ENCODE data around the gene ENTPD2.

Gene ENTPD2

DNA sequence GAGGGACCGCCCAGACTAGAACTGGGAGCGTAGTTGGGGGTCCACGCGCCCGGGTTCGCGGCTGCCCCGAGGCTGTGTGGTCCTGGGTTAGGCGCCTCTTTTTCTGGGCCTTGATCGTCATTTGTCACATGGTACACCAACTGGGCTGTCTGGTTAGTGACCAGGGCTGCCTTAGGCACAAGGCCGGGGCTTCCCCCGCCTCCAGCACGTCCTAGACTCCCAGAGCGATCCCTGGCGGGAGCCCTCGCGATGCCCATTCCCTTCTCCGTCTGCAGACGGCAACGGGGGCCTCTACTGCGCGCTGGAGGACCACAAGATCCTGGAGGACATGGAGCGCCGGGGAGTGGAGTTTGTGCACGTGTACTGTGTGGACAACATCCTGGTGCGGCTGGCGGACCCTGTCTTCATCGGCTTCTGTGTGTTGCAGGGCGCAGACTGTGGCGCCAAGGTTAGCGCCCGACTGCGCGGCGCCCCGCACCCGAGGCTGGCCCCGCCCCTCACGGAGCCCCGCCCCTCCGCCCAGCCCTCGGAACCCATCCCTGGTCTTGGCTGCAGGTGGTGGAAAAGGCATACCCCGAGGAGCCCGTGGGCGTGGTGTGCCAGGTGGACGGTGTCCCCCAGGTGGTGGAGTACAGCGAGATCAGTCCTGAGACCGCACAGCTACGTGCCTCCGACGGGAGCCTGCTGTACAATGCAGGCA lies 25.0 kb upstream of the ENTPD2 start:
- no peak for DNase-seq

DNA sequence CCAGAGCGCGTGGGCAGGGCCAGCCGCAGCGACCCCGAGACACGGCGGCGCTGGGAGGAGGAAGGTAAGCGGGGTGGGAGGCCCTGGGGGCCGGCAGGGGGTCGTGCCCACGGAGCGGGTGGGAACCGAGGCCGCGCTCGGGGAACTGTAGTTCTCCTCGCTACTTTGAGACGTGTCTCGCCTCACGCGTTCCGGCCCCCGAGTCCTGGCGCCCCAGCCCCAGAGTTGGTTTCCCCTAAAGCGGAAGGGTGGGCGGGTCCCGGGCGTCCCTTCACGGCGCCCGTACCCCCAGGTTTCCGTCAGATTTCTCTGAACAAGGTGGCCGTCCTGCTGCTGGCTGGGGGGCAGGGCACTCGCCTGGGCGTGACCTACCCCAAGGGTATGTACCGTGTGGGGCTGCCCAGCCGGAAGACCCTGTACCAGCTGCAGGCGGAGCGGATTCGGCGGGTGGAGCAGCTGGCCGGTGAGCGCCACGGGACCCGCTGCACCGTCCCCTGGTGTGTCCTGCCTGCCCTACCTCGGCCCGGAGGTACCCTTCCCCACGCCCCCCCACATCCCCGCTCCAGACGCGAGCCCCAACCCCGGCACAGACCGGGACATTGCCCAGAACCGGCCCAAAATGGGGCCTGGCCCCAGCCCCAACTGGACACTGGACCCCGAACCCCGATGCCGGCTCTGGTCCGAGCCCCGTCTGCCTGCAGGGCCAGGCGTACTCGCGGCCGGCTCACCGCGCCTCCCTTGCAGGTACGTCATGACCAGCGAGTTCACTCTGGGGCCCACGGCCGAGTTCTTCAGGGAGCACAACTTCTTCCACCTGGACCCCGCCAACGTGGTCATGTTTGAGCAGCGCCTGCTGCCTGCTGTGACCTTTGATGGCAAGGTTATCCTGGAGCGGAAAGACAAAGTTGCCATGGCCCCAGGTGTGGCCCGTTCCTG lies 24.2 kb upstream of the ENTPD2 start:
- DNase-seq = no peak

DNA sequence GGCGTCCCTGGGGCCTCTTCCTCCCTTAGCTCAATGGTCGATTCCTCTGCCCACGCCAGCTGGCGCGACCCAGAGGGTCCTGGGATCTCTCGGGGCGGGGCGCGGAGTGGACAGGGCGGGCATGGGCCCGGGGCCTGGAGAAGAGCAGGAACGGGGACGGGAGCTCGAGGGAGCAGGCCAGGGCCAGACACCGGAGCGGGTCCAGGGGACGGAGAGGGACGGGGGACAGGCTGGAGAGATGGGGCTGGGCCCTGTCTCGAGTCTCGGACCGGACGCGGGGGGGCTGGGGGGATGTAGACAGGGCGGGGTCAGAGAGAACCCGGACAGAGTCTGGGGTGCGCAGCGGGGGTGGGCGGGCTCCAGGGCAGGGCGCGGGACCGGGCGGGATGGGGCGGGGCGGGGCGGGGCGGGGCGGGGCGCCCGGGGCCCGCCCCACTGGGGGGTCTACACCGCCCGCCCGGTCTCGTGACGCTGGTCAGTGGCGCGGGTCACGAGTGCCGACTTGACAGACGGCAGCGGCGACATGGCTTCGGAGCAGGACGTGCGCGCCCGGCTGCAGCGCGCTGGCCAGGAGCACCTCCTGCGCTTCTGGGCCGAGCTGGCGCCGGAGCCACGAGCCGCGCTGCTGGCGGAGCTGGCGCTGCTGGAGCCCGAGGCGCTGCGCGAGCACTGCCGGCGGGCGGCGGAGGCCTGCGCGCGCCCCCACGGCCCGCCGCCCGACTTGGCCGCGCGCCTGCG lies 23.3 kb upstream of the ENTPD2 start, which contains the start of gene UAP1L1:
UAP1L1 (plus strand) TSS at position 508 of the 738 bp plus-strand sequence; CDS start at position 524, 16 bp downstream.
- no peak for DNase-seq

DNA sequence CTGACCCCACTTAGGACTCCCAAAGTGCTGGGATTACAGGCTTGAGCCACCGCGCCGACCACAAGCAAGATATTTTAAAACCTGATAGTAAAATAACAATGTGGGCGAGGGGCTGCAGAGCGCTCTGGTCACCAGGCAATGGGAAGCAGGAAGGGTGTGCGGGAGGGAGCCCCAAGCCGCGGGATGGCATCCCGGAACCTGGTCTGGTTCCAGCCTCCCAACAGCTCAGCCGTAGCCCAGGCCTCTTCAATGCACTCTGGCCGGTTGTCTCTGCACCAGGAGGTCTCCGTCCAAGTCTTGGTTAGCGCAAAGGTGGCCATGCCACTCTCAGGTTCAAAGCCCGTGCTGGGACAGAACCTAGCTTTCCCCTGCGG lies 22.8 kb upstream of the ENTPD2 start:
- DNase-seq = no peak

DNA sequence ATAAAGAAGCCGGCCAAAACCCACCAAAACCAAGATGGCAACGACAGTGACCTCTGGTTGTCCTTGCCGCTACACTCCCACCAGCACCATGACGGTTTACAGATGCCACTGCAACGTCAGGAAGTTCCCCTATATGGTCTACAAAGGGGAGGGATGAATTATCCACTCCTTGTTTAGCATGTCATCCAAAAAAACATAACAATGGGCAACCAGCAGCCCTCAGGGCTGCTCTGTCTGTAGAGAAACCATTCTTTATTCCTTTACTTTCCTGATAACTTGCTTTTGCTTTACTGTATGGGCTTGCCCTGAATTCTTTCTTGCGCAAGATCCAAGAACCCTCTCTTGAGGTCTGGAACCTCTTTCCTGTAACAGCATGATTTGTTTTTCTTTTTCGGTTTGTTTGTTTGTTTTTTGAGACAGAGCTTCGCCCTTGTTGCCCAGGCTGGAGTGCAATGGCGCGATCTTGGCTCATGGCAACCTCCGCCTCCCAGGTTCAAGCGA lies 21.5 kb upstream of the ENTPD2 start:
- DNase-seq = no peak

DNA sequence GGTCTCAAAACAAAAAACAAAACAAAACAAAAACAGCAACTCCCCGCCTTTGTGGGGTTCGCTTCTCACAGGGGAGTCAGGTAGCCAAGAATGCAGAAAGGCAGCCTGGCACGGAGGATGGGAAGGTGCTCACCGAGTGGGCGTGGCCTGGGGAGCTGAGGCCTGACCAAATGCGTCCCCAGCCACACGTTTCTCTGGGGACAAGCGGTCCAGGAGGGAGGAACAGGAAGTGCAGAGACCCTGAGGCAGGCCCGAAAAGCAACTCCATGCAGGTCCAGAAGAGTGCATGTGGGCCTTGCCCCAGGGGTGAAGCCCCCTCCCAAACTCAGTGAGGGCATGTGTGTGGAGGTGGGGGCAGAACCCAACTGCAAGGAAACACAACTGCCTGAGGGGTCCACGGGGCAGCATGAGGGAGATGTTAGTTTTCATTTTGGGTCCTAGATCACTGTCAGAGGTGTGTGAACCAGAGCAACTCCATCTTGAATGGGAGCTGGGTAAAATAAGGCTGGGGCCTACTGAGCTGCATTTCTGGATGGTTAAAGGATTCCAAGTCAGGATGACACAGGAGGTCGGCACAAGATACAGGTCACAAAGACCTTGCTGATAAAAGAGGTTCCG lies 20.9 kb upstream of the ENTPD2 start:
- DNase-seq = no peak

DNA sequence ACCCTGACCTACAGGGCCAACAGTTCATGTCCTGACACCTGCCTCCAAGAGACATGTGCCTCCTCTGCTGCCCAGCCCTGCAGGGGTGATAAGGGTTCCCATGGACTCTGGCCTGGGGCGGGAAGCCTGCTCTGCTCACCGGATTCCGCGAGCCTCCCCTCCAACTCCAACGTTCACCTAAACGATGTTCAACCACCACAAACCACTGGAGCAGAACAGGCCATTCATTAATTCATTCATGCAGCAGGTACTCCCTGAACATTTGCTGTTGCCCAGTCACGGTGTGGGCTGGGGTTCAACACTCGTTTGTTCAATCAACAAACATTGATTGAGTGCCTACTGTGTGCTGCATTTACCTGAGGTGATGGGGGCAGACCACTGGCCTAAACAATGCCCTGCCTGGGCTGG lies 20.1 kb upstream of the ENTPD2 start:
- DNase-seq = no peak

DNA sequence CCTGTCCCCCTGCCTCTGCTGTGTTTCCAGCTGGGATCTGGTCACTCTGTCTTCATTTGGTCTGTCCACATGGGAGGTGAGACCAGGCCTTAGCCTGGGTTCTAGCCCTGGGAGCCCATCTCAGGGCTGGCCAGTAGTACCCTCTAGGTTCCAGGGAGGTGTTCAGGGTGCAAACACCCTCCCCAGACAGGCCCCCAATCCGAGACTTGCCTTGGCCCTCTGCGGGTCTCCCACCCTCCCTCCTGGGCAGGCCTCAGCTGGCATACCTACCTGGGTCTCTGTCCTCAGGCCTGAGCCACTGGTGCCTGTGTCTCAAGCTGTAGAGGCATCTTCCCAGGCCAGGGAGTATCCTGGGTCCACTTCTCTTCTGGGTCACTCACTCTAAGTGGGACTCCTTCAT lies 17.4 kb upstream of the ENTPD2 start:
- no peak for DNase-seq

DNA sequence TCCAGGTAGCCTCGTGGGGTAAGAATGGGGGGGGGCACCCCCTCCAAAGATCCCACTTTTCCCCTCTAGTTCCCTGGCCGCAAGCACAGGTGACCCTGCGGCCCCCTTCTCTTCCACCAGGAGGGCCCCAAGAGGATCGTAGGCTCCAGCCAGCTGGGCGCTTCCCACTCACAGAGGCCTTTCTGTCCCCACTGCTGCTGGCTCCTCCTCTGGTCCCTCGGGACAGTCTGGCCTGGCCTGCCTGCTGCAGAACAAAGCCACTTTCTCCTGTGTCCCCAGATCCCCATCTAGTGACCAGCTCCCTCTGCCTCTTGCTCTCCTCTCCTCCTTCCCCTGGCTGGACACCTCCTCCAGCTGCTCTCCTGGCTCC lies 17.0 kb upstream of the ENTPD2 start:
- no peak for DNase-seq

DNA sequence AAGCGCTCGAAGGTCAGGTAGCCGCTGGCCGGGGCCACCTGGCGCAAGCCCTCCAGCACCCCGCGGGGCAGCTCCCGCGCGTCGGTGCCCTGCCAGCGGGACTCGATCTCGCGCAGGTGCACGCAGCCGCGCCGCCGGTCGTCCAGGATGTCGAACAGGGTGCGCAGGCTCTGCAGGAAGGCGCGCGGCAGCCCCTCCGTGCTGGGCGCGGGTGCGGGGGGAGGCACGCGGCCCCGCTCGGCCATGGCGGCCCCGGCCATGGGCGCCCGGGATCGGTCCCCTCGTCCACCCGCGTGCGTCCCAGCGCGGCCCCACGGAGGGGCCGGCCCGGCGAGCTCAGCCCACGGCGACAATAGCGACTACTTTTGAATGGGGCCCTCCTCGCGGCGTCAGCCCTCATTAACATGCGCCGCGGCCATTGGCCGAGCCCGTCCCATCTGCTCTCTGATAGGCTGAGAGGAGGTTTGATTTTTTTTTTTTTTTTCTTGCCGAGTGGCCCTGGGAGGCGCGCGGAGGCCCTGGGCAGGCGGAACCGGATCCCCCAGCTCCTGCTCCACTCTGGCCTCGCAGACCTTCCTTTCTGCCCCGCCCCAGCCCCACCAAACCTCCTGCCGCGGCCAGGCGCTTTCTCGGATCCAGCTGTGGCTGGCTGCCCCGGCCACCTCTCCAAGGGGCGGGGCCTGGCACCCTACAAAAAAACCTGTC lies 16.5 kb upstream of the ENTPD2 start, which contains the start of gene SAPCD2:
SAPCD2 (minus strand) TSS at position 357 of the 705 bp plus-strand sequence; CDS start at position 260, 97 bp downstream.
- peak; percentile 75 for DNase-seq

DNA sequence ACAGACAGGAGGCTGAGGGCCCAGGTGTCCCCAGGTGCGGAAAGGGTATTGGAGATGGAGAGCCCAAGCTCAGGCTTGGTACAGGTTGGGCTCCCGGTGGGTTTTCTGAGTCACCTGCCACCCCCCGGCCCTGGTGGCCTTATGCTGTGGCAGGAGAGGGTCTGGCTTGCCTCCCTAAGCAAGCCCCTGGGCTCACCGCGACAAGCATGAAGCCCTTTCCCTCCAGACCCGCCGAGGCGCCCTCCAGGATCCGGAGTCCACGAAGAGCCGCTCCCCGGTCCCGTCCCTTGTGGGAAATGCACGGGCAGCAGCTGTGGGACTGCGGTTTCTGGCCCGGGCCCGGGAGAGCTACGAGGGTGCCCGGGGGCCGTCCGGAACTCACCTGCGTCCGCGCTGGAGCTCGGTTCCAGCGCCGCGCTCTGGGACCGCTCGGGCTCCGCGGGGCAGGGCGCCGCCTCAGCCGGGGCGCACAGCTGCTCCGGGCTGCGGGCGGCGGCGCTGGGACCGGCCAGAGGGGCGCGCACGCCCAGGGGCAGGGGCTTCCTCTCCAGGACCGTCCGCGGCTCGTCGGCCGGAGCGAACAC lies 15.7 kb upstream of the ENTPD2 start:
- no peak for DNase-seq

DNA sequence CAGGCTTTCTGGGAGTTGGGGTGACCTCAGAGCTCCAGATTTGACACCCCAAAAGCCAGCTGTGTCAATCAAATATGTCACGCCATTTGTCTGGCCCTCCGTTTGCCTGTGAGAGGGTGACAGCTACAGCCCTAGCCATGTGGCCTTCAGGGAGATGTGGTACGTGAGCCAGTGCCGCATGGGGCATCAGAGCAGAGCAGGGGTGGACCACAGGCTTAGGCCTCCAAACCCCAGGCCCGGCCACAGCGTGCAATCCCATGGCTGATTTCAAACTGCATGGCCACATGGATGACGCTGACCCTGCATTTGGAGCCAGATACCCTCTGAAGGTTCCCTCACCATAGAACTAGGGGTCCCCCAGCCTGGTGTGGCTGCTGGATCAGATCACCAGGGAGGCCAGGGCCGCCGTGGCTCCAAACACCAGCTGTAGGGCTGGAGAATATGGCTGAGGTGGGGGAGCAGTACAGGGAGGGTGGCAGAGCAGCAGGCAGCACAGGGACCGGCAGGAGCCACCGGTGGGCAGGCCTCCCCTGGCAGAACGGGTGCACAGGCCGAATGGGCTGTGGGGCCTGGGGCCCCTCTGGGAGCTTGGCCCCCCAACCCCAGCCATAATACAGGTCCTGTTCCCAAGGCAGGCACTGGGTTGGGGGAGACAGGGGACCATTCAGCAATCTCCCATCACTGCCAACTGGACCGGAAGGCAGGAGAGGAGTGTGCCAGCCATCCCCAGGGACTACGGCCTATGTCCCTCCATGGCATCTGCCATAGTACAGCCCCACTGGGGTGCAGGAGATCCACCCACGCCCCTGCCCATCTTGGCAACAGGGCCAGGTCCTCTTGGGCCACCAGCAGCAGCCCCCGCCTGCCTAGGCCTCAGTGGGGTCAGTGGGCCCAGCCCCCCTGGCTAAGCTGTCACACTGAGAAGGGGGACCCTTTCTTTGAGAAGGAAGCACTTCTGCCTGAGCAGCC lies 15.0 kb upstream of the ENTPD2 start:
- no peak for DNase-seq

DNA sequence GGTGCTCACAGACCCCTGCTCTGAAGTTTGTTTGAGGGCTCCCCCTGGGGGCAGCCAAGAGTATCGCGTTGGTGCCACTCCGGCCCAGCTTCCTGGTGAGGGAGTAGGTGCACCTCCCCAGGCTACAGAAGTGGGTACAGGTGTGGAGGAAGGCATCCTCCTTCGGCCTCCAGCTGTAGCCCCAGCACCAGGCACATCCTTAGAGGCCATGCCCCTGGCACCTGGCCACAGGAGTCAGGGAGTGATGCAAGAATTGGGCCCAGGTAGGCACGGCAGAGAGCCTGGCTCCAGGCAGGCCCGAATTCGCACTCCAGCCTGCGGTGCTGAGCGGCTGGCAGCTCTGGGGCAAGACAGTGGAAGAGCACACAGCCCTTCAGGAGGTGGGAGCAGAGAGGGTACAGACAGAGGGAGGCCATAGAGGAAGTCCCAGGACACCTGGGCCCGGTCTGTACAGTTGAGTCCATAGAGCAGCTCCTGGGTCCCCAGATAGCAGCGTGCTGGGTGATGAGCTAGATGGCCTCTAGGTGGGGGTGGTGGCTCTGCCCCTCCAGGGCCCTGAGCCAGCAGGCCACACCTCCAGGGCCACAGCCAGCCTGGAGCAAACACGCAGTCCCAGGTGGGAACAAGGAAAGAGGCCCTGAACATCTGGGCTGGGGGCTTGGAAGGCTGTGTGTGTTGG lies 14.1 kb upstream of the ENTPD2 start:
- DNase-seq = no peak

DNA sequence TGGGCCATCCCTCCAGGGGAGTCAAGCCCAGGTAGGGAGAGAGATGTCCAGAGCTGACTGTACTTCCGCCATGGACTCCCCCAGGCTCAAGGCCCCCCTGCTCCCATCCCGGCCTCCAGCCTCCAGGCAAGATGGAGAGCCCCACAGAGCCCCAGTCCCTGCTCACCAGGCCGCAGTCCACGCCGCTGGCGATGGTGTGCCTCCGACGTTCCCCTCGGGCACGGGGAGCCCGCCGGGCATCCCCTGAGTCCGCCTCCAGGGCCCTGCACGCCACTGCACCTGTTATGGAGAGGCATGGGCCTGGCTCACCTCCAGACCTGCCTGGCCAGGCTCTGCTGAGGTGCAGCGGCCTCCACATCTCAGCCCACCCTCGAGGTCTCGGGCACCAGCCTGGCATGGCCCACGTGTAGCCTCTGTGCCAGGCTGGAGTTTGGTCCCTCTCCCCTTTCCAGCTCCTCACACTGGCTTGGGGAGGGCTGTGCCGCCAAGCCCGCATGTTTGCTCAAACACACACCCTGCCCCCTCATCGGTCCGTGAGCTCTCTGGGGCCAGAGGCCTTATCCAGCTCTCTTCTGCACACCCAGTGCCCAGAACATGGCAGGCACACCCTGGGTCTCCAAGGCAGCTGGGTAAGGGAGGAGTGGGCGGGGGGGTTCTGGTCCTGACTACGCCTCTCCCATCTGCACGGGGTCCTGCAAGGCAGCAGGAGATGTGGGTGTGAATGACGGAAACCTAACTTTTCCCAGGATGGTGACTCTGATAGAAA lies 12.4 kb upstream of the ENTPD2 start:
- DNase-seq = no peak

DNA sequence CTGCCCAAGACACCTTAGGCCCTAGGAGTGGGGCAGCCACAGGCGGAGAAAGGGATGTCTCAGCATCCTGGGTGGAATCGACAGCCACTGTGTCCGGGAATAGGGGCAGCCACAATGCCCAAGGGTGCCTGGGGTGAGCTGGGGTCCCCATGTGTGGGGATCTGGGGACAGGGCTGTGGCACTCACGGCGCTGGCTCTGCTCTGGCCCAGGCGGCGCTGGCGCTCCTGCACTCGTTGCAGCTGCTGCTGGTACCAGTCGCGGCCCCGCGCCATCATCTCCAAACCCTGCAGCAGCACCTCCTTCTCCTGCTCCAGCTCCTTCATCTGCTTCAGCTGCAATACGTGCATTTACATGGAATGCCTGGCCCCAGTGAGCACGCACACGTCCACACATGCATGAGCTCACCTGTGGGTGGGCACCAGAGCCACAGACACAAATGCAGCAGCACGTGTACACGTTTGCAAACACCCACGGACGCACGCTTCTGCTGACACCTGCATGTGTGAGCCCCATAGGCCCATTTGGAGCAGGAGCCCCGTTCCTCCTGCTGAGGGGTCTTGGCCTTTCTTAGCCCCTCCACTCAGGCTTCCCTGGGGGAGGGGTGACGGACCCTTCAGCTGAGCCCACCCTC lies 11.6 kb upstream of the ENTPD2 start:
- no peak for DNase-seq

DNA sequence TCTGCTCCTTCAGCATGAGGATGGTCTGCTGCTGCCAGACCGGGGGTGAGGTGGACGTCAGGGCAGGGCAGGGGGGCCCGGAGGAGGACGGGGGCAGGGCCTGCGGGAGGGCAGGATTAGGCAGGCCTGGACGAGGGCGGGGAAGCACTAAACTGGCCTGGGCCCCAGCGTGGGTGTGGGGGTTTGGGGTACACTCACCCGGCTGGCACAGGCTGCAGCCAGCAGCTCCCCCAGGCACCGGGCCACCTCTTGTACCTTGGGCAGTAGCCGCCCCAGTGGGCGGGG lies 11.0 kb upstream of the ENTPD2 start:
- no peak for DNase-seq

DNA sequence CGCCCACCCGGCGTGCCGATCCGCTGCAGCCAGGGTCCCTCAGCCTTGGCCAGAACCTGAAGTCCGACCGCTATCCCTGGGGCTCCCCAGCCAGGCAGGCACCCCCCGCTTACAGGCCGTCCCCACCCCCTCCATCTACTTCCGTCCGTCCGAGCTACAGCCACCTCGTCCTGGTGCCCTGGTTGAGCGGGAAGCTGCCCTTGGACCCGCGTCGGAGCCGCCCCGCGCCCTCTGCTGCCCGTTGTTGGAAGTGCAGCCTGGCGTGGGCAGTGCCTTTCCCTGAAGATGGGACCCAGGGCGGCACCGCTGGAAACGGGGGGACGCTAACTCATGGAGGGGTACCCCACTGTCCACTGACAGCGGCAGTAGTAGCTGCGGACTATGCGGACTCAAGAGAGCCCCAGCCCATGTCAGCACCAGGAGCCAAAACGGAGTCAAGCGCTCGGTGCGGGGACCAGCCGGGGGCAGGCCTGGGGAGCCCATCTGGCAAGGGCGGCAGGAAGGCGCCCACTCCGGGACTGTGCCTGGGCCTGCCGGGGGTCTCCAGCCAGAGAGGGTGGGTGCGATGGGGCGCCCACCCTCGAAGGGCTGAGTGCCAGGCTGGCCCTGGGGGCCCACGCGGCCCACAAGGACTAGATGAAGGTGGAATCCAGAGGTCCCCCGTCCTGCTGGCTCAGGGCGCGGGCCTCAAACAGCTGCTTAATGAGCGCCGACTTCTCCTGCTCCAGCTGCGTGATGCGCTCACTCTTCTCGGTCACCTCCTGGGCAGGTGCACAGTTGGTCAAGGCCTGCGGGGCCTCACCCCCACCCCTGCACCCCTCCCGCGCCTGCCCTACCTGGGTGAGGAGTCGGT lies 10.4 kb upstream of the ENTPD2 start:
- DNase-seq = no peak
